GM18861 (cell line): Measurements from ENCODE around the gene CAMK2G.
"Not testable (repeated sequence)": the region's sequence is repeated elsewhere in the genome, so short reads cannot be mapped to it uniquely, and the experiment has no call there.

Experiments
- ATAC-seq: cut with Tn5 transposase; IDR thresholded peaks from one replicate; pipeline ENCODE4 v1.9.1; 2021; ENCODE audit not compliant: unreplicated experiment

CAMK2G gene

DNA sequence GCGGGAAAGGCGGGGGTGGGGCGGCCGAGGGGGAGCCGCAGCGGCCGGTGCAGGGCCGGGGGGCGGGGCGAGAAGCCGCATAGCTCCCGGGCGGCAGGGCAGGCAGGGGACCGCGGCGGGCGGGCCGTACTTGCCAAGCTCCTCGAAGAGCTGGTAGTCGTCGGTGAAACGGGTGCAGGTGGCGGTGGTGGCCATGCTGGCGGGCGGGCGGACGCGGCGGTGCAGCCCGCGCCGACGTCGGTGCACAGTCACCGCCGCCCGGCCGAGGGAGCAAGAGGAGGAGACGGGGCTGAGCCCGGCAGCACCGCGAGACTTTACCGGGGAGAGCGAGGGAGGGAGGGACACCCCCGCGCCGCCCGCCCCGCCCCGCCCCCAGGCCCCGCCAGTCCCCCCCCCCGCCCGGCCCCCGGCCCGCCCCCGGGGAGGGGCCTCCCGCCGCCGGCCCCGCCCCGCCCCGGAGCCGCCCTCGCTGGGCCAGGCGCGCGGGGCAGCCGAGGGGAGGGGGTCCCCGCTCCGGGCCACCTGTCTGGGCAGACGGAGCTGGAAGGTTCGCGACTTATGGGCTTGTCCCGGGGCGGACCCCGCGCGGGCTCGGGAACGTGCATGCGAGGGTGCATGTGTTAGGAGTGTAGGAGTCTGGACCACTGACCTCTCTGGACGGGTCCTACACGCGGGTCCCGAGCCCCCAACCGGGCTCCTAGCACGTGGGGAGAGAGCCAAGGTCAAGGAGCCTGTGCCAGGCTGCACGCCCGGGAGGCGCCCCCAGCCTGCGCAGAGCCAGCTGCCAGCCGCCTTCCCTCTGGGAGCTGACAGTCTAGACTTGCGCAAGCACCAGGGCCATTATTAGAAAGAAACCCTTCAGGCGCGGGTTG lies at the start of gene CAMK2G:
CAMK2G (minus strand) TSS at position 289 of the 872 bp plus-strand sequence; CDS start at position 195, 94 bp downstream.
- ATAC-seq: peak; percentile 57

DNA sequence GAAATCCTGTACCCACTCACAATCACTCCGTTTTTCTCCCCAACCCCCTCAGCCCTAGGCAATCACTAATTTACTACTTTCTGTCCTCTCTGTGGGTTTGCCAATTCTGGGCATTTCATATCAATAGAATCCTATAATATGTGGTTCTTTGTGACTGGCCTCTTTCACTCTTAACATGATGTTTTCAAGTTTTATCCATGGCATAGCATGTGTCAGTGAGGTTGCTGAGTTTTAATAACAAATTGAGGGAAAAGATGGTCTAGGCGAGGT lies 48.4 kb upstream of the CAMK2G start:
- no peak for ATAC-seq

DNA sequence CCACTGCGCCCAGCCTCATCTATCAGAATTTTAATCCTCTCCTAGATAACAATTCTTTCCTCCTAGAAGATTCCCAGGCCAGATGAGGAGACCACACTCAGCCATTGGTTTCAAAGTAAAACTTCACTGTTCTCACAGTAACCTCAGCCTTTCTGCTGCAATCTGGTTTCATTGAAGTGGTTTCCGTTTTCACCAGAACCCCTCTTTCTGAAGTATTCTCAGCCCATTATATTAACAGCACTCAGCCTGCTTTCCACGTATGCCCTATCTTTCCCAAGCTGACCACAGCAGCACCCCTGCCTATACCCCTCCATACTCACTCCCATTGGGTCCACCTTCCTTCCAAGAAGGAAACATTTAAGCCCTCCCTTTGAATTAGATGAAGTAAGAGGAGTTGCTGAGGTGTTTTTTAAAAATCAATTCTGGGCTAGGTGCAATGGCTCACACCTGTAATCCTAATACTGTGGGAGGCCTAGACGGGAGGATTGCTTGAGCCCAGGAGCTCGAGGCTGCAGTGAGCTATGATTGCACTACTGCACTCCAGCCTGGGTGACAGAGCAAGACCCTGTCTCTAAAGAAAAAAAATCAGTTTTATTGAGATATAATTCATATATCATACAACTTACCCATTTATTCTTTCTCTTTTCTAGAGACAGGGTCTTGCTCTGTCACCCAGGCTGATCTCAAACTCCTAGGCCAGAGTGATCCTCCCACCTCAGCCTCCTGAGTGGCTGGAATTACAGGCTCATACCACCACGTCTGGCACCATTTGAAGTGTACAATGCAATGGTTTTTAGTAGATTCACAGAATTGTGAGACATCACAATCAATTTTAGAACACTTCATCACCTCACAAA lies 47.9 kb upstream of the CAMK2G start:
- no peak for ATAC-seq

DNA sequence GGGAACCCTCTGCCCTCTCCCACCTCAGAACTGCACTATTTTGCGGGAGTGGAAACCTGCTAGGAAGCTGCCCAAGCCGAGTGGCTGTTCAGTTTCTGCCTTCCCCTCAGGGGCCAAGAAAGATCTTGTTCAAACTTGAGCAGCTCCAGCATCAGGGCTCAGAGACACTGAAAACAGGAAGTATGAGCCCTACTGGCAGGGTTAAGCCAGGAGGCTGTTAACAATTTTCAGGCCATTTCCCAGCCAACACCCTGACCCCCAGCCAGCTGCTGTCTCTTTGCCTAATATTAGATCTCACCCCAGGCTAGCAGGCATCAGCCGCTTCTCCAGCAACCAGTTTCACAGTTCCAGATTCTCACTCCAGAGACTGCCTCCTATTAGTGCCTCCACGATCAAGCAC lies 45.7 kb upstream of the CAMK2G start:
- ATAC-seq: no peak

DNA sequence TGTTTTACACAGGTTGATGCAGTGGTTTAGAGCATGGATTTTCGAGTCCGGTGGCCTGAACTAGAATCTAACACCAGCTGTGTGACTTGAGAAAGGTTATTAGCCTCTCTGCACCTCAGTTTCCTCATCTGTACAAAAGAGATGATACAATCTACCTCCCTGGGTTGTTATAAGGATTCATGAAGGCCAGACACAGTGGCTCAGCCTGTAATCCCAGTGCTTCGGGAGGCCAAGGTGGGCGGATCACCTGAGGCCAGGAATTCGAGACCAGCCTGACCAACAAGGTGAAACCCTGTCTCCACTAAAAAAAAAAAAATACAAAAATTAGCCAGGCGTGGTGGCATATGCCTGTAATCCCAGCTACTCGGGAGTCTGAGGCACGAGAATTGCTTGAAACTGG lies 45.1 kb upstream of the CAMK2G start:
- ATAC-seq: not testable (repeated sequence)

DNA sequence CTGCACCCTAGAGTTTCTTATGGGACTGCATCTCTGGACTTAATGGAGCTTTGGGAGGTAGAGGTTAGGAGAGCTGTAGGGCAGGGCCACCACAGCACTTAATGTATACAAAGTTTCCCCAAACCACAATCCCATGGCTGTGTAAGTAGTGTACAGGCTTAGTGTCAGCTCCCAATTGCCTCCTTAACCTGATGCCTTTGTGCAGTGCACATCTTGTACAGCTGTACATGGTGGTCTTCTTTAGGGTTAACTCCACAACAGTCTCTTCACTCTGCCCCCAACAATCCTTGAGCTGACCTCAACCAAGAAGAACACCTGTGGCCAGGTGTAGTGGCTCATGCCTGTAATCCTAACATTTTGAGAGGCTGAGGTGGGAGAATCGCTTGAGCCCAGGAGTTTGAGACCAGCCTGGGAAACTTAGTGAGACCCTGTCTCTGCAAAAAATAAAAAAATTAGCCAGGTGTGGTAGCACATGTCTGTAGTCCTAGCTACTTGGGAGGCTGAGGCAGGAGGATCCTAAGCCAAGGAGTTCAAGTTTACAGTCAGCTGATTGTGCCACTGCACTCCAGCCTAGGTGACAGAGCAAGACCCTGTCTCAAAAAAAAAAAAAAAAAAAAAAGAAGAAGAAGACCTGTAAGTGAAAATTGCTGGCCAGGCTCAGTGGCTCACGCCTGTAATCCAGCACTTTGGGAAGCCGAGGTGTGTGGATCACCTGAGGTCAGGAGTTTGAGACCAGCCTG lies 43.4 kb upstream of the CAMK2G start:
- no peak for ATAC-seq

DNA sequence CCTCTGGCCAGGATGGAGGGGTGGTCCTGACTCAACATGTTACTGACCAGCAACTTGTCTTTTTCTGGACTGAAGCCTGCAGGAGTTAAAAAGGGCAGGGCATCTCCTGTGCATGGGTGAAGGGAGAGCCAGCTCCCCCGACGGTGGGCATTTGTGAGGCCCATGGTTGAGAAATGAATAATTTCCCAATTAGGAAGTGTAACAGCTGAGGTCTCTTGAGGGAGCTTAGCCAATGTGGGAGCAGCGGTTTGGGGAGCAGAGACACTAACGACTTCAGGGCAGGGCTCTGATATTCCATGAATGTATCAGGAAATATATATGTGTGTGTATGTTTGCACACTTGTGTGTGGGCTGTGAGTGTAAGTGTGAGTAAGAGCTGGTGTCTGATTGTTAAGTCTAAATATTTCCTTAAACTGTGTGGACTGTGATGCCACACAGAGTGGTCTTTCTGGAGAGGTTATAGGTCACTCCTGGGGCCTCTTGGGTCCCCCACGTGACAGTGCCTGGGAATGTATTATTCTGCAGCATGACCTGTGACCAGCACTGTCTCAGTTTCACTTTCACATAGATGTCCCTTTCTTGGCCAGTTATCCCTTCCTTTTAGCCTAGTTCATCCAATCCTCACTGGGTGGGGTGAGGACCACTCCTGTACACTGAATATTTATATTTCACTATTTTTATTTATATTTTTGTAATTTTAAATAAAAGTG lies 42.6 kb upstream of the CAMK2G start:
- ATAC-seq: peak; percentile 56

DNA sequence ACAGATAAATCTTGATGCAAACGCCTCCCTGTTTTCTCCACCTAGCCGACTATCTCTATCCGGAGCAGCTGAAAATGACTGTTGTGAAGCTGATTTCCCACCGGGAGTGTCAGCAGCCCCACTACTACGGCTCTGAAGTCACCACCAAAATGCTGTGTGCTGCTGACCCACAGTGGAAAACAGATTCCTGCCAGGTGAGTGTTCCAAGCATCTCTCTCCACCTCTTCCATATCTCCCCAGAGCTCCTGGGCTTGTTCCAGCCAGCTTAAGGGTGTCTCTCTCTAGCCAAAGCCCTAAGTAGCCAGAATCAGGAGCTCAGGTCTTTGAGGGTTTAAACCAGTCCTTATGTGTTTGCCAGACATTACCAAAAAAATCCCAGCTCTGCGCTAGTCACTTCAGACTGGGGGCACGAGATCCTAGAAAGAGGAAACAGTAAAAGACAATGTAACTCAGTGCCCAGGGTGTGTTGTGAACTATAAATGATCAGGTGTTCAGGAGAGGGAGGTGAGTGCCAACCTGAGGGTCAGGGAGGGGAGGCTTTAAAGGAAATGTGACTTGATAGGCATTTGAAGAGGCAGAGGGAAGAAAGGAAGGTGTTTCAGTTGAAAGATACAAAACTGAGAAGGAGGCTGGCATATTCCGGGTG lies 41.0 kb upstream of the CAMK2G start:
- no peak for ATAC-seq

DNA sequence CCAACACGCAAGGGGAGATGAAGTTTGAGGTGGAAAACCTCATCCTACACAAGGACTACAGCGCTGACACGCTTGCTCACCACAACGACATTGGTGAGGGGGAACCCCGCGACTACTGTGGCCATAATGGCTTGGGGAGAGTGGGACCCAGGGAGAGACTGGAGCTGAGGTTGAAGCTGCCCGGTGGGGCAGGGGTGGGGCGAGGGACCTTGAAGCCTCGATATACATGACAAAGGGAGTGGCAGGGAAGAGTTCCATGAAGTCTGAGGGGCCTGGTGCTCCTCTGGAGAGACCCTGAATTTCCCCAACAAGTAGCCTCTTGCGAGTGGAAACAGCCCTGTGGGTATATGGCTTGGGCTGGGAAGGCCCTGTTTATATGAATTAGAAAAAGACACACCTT lies 39.7 kb upstream of the CAMK2G start:
- ATAC-seq: no peak

DNA sequence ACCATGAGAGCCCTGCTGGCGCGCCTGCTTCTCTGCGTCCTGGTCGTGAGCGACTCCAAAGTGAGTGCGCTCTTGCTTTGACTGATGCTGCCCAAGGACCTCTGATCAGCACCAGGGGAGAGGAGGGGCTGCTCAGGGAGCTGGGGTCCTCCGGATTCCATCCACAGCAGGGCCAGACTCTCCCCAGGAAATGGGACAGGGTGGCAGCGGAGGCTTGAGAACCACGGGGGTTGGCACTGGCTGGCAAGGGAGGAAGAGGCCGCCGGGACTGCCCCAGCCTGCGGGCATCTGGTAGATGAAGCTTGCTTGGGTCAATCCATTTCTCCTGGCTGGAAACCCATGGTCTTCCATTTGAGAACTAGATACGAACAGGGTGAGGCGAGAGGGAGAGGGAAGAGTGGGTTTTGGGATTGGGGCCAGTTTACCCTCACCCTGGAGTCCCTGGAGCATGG lies 37.2 kb upstream of the CAMK2G start:
- ATAC-seq: no peak

DNA sequence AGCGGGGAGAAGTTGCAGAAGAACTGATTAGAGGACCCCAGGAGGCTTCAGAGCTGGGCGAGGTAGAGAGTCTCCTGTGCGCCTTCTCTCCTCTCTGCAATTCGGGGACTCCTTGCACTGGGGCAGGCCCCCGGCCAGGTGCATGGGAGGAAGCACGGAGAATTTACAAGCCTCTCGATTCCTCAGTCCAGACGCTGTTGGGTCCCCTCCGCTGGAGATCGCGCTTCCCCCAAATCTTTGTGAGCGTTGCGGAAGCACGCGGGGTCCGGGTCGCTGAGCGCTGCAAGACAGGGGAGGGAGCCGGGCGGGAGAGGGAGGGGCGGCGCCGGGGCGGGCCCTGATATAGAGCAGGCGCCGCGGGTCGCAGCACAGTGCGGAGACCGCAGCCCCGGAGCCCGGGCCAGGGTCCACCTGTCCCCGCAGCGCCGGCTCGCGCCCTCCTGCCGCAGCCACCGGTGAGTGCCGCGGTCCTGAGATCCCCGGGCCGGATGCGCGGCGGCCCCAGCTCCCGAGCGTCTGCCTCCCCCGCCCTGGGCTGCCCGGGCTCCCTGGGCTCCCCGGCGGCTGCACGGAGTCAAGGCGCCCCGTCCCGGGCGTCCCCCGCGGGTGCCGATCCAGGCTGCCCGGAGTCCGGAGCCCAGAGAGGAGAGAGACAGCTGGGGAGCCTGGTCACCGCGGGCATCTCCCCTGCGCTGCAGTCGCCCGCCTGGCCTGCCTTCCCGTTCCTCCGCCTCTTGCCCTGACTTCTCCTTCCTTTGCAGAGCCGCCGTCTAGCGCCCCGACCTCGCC lies 36.6 kb upstream of the CAMK2G start, which contains the start of gene PLAU:
PLAU (plus strand) TSS at position 369 of the 789 bp plus-strand sequence. CDS start 424 bp downstream, outside the sequence.
- no peak for ATAC-seq

DNA sequence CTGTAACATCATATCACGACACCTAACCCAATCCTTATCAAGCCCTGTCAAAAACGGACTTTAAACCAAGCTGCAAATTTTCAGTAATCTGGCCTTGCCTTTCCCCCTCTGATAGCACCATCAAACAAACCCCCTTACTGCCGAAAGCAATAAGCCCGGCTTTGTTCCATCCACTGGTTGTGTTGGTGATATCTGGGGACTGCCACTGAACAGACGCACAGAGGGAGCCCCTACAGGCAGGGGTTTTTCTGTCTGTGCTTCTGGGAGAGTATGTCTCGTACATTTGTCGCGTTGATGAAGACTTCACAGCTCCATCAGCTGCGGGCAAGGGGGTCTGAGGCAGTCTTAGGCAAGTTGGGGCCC lies 36.0 kb upstream of the CAMK2G start:
- no peak for ATAC-seq

DNA sequence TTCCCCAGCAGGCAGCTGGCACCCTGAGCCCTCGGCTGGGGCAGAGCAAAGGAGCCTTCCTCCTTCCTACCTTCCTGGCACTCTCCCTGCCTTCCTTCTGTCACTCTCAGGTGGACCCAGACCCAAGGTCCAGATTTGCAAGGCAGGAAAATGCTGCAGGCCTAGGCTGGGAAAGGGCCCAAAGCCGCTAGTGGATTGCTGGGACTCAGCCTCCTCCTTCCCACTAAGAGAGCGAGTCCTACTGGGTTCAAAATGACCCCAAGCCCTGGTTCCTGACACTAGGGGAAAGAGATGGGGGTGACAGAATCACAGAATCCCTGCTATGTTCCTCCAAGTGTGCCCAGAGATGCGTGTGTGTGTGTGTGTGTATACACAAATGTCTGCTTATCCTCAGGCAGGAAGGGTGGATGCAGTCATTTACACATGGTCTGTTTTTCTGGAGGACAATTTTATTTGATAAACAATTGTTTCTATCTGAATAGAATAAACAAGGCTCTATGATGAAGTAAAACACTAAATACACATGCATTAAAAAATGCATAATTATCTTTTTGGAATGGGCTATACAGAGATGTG lies 35.3 kb upstream of the CAMK2G start:
- ATAC-seq: no peak

DNA sequence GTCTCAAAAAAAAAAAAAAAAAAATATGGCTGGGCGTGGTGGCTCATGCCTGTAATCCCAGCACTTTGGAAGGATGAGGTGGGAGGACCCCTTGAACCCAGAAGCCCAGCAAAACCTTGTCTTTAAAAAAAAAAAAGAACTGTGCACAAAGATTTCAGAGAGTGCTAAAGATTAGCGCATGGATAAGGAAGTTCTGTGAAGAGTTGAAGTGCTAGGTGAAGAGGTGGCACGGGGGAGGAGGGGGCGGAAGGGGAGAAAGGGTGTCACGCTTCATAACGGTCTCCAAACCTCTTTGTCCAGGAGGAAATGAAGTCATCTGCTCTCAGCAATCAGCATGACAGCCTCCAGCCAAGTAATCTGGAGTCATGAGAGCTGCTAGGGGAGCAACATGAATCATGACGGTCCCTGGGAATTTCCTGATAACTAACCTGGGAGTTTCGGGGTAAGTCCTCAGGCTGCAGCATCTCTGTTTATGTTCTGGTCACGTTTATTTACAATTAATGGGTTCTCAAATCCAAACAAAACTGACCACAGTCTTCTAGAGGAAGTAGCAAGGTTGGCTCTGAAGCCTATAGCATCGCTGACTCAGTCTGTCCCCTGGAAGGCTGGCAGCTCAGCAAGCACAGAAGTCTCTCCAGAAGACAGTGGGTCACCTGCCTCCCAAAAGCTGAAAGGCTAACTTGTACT lies 34.6 kb upstream of the CAMK2G start:
- ATAC-seq: no peak

DNA sequence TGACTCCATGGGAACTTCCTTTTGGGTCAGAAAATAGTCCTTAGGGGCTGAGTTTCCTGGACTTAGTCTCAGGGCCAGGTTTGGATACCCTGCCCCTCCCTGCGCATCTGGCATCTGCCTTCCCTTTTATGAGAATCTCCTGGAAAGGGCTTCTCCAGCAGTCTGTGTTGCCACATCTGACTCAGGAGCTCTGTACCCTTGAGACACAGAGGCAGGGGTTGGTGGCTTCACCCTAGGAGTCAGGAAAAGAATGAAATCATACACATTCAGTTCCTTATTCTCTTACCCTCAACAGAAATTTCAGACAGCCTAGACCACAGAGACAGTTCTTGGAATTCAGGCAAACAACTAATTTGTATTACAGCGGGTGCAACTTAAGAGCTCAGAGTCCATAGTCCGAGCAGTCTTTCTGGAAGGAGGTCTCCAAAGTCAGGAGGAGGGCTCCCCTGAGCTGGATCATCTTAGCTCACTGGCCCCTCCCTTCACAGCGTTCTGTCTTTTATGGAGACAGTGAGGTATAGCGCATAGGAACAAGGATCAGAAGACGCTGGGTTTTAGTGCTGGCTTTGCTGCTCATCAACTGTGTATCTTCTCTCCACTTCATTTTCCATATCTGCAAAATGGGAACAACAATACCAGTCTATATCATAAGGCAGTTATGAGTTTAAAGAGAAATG lies 33.6 kb upstream of the CAMK2G start:
- no peak for ATAC-seq

DNA sequence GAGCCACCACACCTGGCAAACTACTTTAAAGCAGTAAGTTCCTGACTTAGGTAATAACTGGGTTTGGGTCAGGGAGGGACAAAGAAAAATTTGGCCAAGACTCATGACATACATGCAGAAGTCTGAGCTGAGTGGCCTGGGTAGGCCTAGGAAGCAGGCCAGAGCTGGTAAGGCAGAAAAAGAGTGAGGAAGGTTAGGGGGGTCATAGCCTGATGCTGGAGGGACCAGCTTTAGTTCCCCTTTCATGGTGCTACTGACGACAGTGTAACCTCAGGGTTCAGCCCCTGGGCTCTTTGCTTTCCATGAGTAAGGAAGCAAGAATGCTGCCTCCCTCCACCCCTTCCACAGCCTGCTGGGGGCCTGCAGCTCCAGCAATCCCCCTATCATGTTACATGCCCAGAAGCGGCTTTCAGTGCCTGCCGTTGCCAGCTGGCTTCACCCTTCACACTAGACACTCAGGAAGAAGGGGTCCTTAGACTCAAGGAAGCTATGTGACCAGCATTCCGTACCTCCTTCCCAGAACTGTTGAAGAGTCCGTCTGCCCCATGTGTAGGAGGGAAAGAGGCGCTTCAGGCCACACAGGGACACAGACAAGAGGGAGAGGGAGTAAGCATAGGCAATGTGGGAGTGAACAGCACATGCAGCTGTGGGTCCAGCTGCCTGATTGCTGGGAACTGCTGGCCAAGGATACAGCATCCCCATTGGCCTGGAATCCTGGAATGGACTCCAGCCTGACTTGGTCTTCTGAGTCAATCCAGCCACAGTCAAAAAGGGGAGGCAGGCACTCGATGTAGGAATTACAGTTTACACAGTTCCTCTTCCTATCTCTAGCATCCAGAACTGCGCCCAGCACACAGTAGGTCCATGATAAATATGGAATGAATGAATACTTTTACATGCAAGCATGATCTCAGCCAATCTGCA lies 32.4 kb upstream of the CAMK2G start:
- no peak for ATAC-seq
